HG03066 (cell line): Measurements from ENCODE around the gene TRPM3.

Source experiments
- ATAC-seq: cut with Tn5 transposase; IDR thresholded peaks from one replicate; pipeline ENCODE4 v1.9.1; 2021; ENCODE audit warnings: low read depth; ENCODE audit not compliant: unreplicated experiment

Gene TRPM3

GRCh38 chr9:70502690-70503089, 618.7 kb downstream of the TRPM3 start:
- no peak for ATAC-seq

- no peak for ATAC-seq
Observed at GRCh38 chr9:70500793-70501192, 620.6 kb downstream of the TRPM3 start.

GRCh38 chr9:70499621-70500020, 621.8 kb downstream of the TRPM3 start:
- no peak for ATAC-seq

GRCh38 chr9:70498866-70499265, 622.6 kb downstream of the TRPM3 start:
- ATAC-seq = no peak

GRCh38 chr9:70496244-70496643, 625.2 kb downstream of the TRPM3 start:
- no peak for ATAC-seq

- ATAC-seq = no peak
Observed at GRCh38 chr9:70495514-70495913, 625.9 kb downstream of the TRPM3 start.

- ATAC-seq = no peak
Observed at GRCh38 chr9:70494221-70494620, 627.2 kb downstream of the TRPM3 start.

- ATAC-seq = no peak
Observed at GRCh38 chr9:70493029-70493428, 628.4 kb downstream of the TRPM3 start.

- no peak for ATAC-seq
Observed at GRCh38 chr9:70492319-70492777, 629.1 kb downstream of the TRPM3 start.

GRCh38 chr9:70491426-70492318, 629.7 kb downstream of the TRPM3 start:
- no peak for ATAC-seq

- no peak for ATAC-seq
Observed at GRCh38 chr9:70490478-70490877, 630.9 kb downstream of the TRPM3 start.

- ATAC-seq = no peak
Observed at GRCh38 chr9:70488793-70489105, 632.7 kb downstream of the TRPM3 start.

- ATAC-seq = no peak
Observed at GRCh38 chr9:70488098-70488792, 633.2 kb downstream of the TRPM3 start.

- no peak for ATAC-seq
Observed at GRCh38 chr9:70486127-70486526, 635.3 kb downstream of the TRPM3 start.

GRCh38 chr9:70485273-70485858, 636.1 kb downstream of the TRPM3 start:
- no peak for ATAC-seq

GRCh38 chr9:70484232-70485130, 636.9 kb downstream of the TRPM3 start:
- peak; percentile 83 for ATAC-seq

- no peak for ATAC-seq
Observed at GRCh38 chr9:70481471-70481870, 640.0 kb downstream of the TRPM3 start.

GRCh38 chr9:70480405-70480980, 640.9 kb downstream of the TRPM3 start:
- ATAC-seq = no peak

- ATAC-seq = no peak
Observed at GRCh38 chr9:70479880-70480291, 641.5 kb downstream of the TRPM3 start.
